HG02970 (cell line): ENCODE data around the gene TCF12.

Experiments
- ATAC-seq: cut with Tn5 transposase; IDR thresholded peaks from one replicate; pipeline ENCODE4 v1.9.1; 2021; ENCODE audit warnings: mild to moderate bottlenecking, moderate library complexity, moderate number of reproducible peaks; ENCODE audit not compliant: unreplicated experiment, low FRiP score

Gene TCF12

GRCh38 chr15:56918046-56918938 is at the start of gene TCF12:
Gene TCF12 (plus strand): TSS chr15:56918644. CDS start chr15:56919914, 1,270 bp downstream.
- peak; percentile 72 for ATAC-seq

GRCh38 chr15:56869573-56869972 is 48.9 kb upstream of the TCF12 start:
- ATAC-seq = no peak

- ATAC-seq = no peak
These were observed 47.3 kb upstream of the TCF12 start for GRCh38 chr15:56871185-56871584.

- no peak for ATAC-seq
These were observed 46.6 kb upstream of the TCF12 start for GRCh38 chr15:56871867-56872266.

- ATAC-seq = no peak
These were observed 41.0 kb upstream of the TCF12 start for GRCh38 chr15:56877255-56877970.

- ATAC-seq = no peak
These were observed 38.9 kb upstream of the TCF12 start for GRCh38 chr15:56879502-56879901.

- ATAC-seq = no peak
These were observed 35.4 kb upstream of the TCF12 start for GRCh38 chr15:56883088-56883487.

GRCh38 chr15:56886363-56886931 is 32.0 kb upstream of the TCF12 start:
- ATAC-seq = no peak

- peak; percentile 93 for ATAC-seq
These were observed 31.3 kb upstream of the TCF12 start for GRCh38 chr15:56886932-56887781.

- no peak for ATAC-seq
These were observed 30.5 kb upstream of the TCF12 start for GRCh38 chr15:56887782-56888438.

- no peak for ATAC-seq
These were observed 28.4 kb upstream of the TCF12 start for GRCh38 chr15:56890038-56890437.

GRCh38 chr15:56891852-56892440 is 26.5 kb upstream of the TCF12 start:
- ATAC-seq = no peak

- ATAC-seq = no peak
These were observed 25.6 kb upstream of the TCF12 start for GRCh38 chr15:56892659-56893363.

- no peak for ATAC-seq
These were observed 25.1 kb upstream of the TCF12 start for GRCh38 chr15:56893364-56893678.

- no peak for ATAC-seq
These were observed 23.8 kb upstream of the TCF12 start for GRCh38 chr15:56894601-56895000.

GRCh38 chr15:56901931-56902330 is 16.5 kb upstream of the TCF12 start:
- ATAC-seq = no peak

- ATAC-seq = no peak
These were observed 11.7 kb upstream of the TCF12 start for GRCh38 chr15:56906766-56907165.

- no peak for ATAC-seq
These were observed 7.6 kb upstream of the TCF12 start for GRCh38 chr15:56910801-56911200.

GRCh38 chr15:56913241-56913640 is 5.2 kb upstream of the TCF12 start:
- ATAC-seq = no peak
